H9 (cell line): ENCODE measurements around the gene FUCA1. TPM values are rescaled to one million over a fixed set of nuclear protein-coding genes. Genes with fewer than 3 reads are reported as not detected.

Experiments used
- DNase-seq: peaks from one replicate; pipeline ENCODE4 v3.0.0-alpha.2; 2017
- H2AFZ ChIP-seq: one replicate; pipeline ENCODE4 v1.6.1; 2013; ENCODE audit warnings: mild to moderate bottlenecking, low read length, control low read depth, moderate library complexity
- H2AK5ac ChIP-seq: 2 replicates; pipeline ENCODE4 v1.6.1; 2013; ENCODE audit warnings: low read length, control low read depth, mixed read lengths; ENCODE audit not compliant: insufficient read length
- H2BK120ac ChIP-seq: one replicate; pipeline ENCODE4 v1.6.1; 2013; ENCODE audit warnings: low read depth, mild to moderate bottlenecking, low read length, control low read depth, inconsistent platforms; ENCODE audit not compliant: poor library complexity, severe bottlenecking
- H2BK12ac ChIP-seq: 2 replicates; pipeline ENCODE4 v1.6.1; 2013; ENCODE audit warnings: low read length, control low read depth, mixed read lengths, low read depth; ENCODE audit not compliant: insufficient read length
- H2BK15ac ChIP-seq: 2 replicates; pipeline ENCODE4 v1.6.1; 2013; ENCODE audit warnings: low read depth, low read length, control low read depth
- H2BK20ac ChIP-seq: one replicate; pipeline ENCODE4 v1.6.1; 2013; ENCODE audit warnings: low read depth, mild to moderate bottlenecking, low read length, control low read depth, inconsistent platforms; ENCODE audit not compliant: poor library complexity, severe bottlenecking
- H2BK5ac ChIP-seq: 2 replicates; pipeline ENCODE4 v1.6.1; 2013; ENCODE audit warnings: low read length, control low read depth, mixed read lengths; ENCODE audit not compliant: insufficient read length
- H3K14ac ChIP-seq: 2 replicates; pipeline ENCODE4 v1.6.1; 2013; ENCODE audit warnings: low read length, control low read depth; ENCODE audit not compliant: insufficient read depth
- H3K18ac ChIP-seq: 2 replicates; pipeline ENCODE4 v1.6.1; 2013; ENCODE audit warnings: low read depth, mild to moderate bottlenecking, mixed read lengths, low read length, control low read depth; ENCODE audit not compliant: insufficient read length
- H3K23ac ChIP-seq: 2 replicates; pipeline ENCODE4 v1.6.1; 2013; ENCODE audit warnings: low read length, control low read depth, mixed read lengths, low read depth; ENCODE audit not compliant: insufficient read length
- H3K23me2 ChIP-seq: 2 replicates; pipeline ENCODE4 v1.6.1; 2013; ENCODE audit warnings: low read depth, mild to moderate bottlenecking, mixed read lengths, low read length, control low read depth; ENCODE audit not compliant: insufficient read length, poor library complexity, severe bottlenecking
- H3K27ac ChIP-seq: 2 replicates; pipeline ENCODE4 v1.5.1; 2013; ENCODE audit warnings: low read length, control low read depth, mixed read lengths, low read depth; ENCODE audit not compliant: insufficient read length
- H3K27me3 ChIP-seq: 2 replicates; pipeline ENCODE4 v1.6.1; 2013; ENCODE audit warnings: low read length, control low read depth, inconsistent platforms; ENCODE audit not compliant: insufficient read depth
- H3K4ac ChIP-seq: 2 replicates; pipeline ENCODE4 v1.6.1; 2013; ENCODE audit warnings: low read depth, mild to moderate bottlenecking, control low read depth, inconsistent platforms, low read length, moderate library complexity
- H3K4me1 ChIP-seq: 2 replicates; pipeline ENCODE4 v1.6.1; 2013; ENCODE audit warnings: low read length, control low read depth, inconsistent platforms; ENCODE audit not compliant: insufficient read depth
- H3K4me2 ChIP-seq: 2 replicates; pipeline ENCODE4 v1.6.1; 2013; ENCODE audit warnings: low read length, control low read depth, mixed read lengths; ENCODE audit not compliant: insufficient read length, insufficient read depth
- H3K56ac ChIP-seq: 2 replicates; pipeline ENCODE4 v1.6.1; 2013; ENCODE audit warnings: low read depth, mild to moderate bottlenecking, mixed read lengths, low read length, control low read depth; ENCODE audit not compliant: insufficient read length
- H3K79me1 ChIP-seq: 2 replicates; pipeline ENCODE4 v1.6.1; 2013; ENCODE audit warnings: low read depth, mild to moderate bottlenecking, moderate library complexity, low read length, control low read depth, inconsistent platforms; ENCODE audit not compliant: insufficient read depth, poor library complexity, severe bottlenecking
- H3K79me2 ChIP-seq: 2 replicates; pipeline ENCODE4 v1.6.1; 2013; ENCODE audit warnings: low read length, control low read depth, inconsistent platforms; ENCODE audit not compliant: insufficient read depth
- H3K9ac ChIP-seq: 2 replicates; pipeline ENCODE4 v1.6.1; 2013; ENCODE audit warnings: low read length, control low read depth, mixed read lengths; ENCODE audit not compliant: insufficient read length; ENCODE audit errors: extremely low read depth
- H3K9me3 ChIP-seq: one replicate; pipeline ENCODE4 v1.6.1; 2013; ENCODE audit warnings: low read depth, low read length, inconsistent platforms; ENCODE audit not compliant: control insufficient read depth
- H3T11ph ChIP-seq: one replicate; pipeline ENCODE4 v1.6.1; 2013; ENCODE audit warnings: mild to moderate bottlenecking, low read length, control low read depth, inconsistent platforms
- H4K20me1 ChIP-seq: one replicate; pipeline ENCODE4 v1.6.1; 2013; ENCODE audit not compliant: control insufficient read depth, insufficient read length, insufficient read depth
- H4K5ac ChIP-seq: 2 replicates; pipeline ENCODE4 v1.6.1; 2013; ENCODE audit warnings: low read depth, mild to moderate bottlenecking, mixed read lengths, low read length, control low read depth; ENCODE audit not compliant: insufficient read length
- H4K8ac ChIP-seq: replicated peaks from 2 replicates; pipeline ENCODE4 v1.6.1; 2013; ENCODE audit warnings: low read length, control low read depth, mixed read lengths, low read depth; ENCODE audit not compliant: insufficient read length
- H4K91ac ChIP-seq: 2 replicates; pipeline ENCODE4 v1.6.1; 2013; ENCODE audit warnings: low read depth, mild to moderate bottlenecking, moderate library complexity, mixed read lengths, low read length, control low read depth; ENCODE audit not compliant: insufficient read length
- H3K27ac Mint-ChIP-seq, 3 experiments: 2 replicates in 2 of 3; 3 replicates in 1 of 3; pipeline ENCODE4 v1.8.0; 2020 to 2021; ENCODE audit warnings: mixed read lengths in 3 of 3, mild to moderate bottlenecking in 1 of 3, moderate library complexity in 1 of 3
- H3K27me3 Mint-ChIP-seq: 2 replicates; pipeline ENCODE4 v1.8.0; 2021; ENCODE audit warnings: low read depth, mild to moderate bottlenecking, moderate library complexity, mixed read lengths
- H3K36me3 Mint-ChIP-seq, 3 experiments: 2 replicates in 2 of 3; 3 replicates in 1 of 3; pipeline ENCODE4 v1.8.0; 2020 to 2021; ENCODE audit warnings: low read depth in 3 of 3, mixed read lengths in 3 of 3; ENCODE audit not compliant: insufficient read depth in 1 of 3
- H3K4me1 Mint-ChIP-seq, 2 experiments: 2 replicates each; pipeline ENCODE4 v1.8.0; 2020; ENCODE audit warnings: mixed read lengths in 2 of 2
- H3K4me3 Mint-ChIP-seq, 2 experiments: 2 replicates in 1 of 2; 3 replicates in 1 of 2; pipeline ENCODE4 v1.8.0; 2020 to 2021; ENCODE audit warnings: mild to moderate bottlenecking in 2 of 2, mixed read lengths in 2 of 2, moderate library complexity in 1 of 2
- H3K9me3 Mint-ChIP-seq, 2 experiments: 2 replicates in 1 of 2; 3 replicates in 1 of 2; pipeline ENCODE4 v1.8.0; 2020; ENCODE audit warnings: mild to moderate bottlenecking in 2 of 2, mixed read lengths in 2 of 2, moderate library complexity in 1 of 2
- WGBS: extraction: QIAGEN DNeasy Blood & Tissue Kit; methylation state at CpG from one replicate; pipeline ENCODE4 v1.1.7; 2013; ENCODE audit warnings: missing lambda C conversion rate, low lambda C conversion rate, mixed read lengths; ENCODE audit not compliant: insufficient read length; ENCODE audit errors: extremely low coverage; 5-methylcytosine and 5-hydroxymethylcytosine counted together
- total RNA-seq: library from RNA; stranded (reverse); gene quantifications from 2 replicates; pipeline ENCODE4 v1.2.1, GENCODE V29; 2021
- TF ChIP-seq, protein P1 (sequence below): fragments of 200-600 bp; sonication (generic); conservative IDR thresholded peaks from 3 replicates; pipeline ENCODE4 v1.8.0; 2021; ENCODE audit warnings: antibody characterized with exemption, mild to moderate bottlenecking

FUCA1 gene
- total RNA-seq, 1 experiment from 2014 or later = 9.1 TPM

DNA sequence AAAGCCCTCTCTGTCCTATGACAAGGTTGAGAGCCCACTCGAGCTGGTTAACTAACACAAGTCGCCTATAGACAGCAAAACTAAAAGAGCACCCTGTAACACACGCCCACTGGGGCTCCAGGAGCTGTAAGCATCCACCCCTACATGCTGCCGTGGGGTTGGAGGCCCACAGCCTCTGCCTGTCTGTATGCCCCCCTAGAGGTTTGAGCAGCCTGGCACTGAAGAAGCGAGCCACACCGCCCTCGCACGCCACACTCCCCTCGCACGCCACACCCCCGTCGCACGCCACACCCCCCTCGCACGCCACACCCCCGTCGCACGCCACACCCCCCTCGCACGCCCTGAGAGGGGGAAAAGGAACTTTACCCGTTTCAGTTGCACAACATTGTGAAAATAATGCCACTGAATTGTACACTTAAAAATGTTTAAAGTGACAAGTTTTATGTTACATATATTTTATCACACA is 29.7 kb downstream of the FUCA1 start:
- Histone ChIP-seq H2BK12ac (no peak overlapping the region), H3T11ph (no peak overlapping the region), H3K23me2 (peaks cover 8% of the 10 kb centered on the region), H3K79me1 (no peaks in the 10 kb centered on the region), H4K5ac (no peak overlapping the region), H3K9me3 (no peaks in the 10 kb centered on the region), H2AK5ac (no peak overlapping the region), H3K4ac (no peak overlapping the region), H3K23ac (no peak overlapping the region), H4K20me1 (no peaks in the 10 kb centered on the region), H3K4me2 (peak overlapping the region; percentile 73), H3K9ac (no peak overlapping the region), H3K4me1 (no peaks in the 10 kb centered on the region; the same call in 1 of the 2 replicates), H2BK15ac (no peak overlapping the region), H2BK20ac (no peak overlapping the region), H3K56ac (no peak overlapping the region), H2BK5ac (no peak overlapping the region), H3K14ac (no peak overlapping the region), H4K91ac (no peak overlapping the region), H2BK120ac (no peak overlapping the region), H2AFZ (no peak overlapping the region), H3K27me3 (peaks cover 3% of the 10 kb centered on the region; the same call in 1 of the 2 replicates), H4K8ac (no peak overlapping the region), H3K27ac (no peak overlapping the region), H3K18ac (no peak overlapping the region), H3K79me2 (no peaks in the 10 kb centered on the region)
- peak; percentile 64 for DNase-seq
- H3K27me3 Mint-ChIP-seq = peaks cover 26% of the 10 kb centered on the region
- H3K36me3 Mint-ChIP-seq = no peaks in the 10 kb centered on the region
- TF ChIP-seq, protein P1, sequence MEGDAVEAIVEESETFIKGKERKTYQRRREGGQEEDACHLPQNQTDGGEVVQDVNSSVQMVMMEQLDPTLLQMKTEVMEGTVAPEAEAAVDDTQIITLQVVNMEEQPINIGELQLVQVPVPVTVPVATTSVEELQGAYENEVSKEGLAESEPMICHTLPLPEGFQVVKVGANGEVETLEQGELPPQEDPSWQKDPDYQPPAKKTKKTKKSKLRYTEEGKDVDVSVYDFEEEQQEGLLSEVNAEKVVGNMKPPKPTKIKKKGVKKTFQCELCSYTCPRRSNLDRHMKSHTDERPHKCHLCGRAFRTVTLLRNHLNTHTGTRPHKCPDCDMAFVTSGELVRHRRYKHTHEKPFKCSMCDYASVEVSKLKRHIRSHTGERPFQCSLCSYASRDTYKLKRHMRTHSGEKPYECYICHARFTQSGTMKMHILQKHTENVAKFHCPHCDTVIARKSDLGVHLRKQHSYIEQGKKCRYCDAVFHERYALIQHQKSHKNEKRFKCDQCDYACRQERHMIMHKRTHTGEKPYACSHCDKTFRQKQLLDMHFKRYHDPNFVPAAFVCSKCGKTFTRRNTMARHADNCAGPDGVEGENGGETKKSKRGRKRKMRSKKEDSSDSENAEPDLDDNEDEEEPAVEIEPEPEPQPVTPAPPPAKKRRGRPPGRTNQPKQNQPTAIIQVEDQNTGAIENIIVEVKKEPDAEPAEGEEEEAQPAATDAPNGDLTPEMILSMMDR = no peak
- no peaks in the 10 kb centered on the region for H3K9me3 Mint-ChIP-seq
- peaks cover 9 to 11% of the 10 kb centered on the region in 2 experiments for H3K4me1 Mint-ChIP-seq
- peak overlapping the region; percentile 54 to 80 for H3K4me3 Mint-ChIP-seq
- WGBS = no CpG with 5 or more reads among the region's 21 CpGs
- no peak overlapping the region for H3K27ac Mint-ChIP-seq
